ENCODE data around the gene SETX.
A peak's percentile ranks its signal among the peaks of the same experiment; 100 is the strongest.
"Not testable (repeated sequence)": the region's sequence is repeated elsewhere in the genome, so short reads cannot be mapped to it uniquely, and the experiment has no call there.

The SETX gene

GRCh38 chr9:132287256-132287760 lies 67.5 kb downstream of the SETX start:
- DNase-seq (ENCODE audit: low read depth) = no peak

- no peak for DNase-seq (ENCODE audit: low read depth)
These were observed 70.9 kb downstream of the SETX start for GRCh38 chr9:132283863-132284262.

- no peak for DNase-seq (ENCODE audit: low read depth)
These were observed 71.6 kb downstream of the SETX start for GRCh38 chr9:132283165-132283564.

- no peak for DNase-seq (ENCODE audit: low read depth)
These were observed 79.9 kb downstream of the SETX start for GRCh38 chr9:132274861-132275260.

- DNase-seq (ENCODE audit: low read depth) = not testable (repeated sequence)
These were observed 84.9 kb downstream of the SETX start for GRCh38 chr9:132269704-132270516.

- peak; percentile 41 for DNase-seq (ENCODE audit: low read depth)
These were observed 85.9 kb downstream of the SETX start for GRCh38 chr9:132268725-132269352.

GRCh38 chr9:132267660-132268059 lies 87.1 kb downstream of the SETX start:
- no peak for DNase-seq (ENCODE audit: low read depth)

GRCh38 chr9:132266017-132266416 lies 88.8 kb downstream of the SETX start:
- DNase-seq (ENCODE audit: low read depth) = no peak

- no peak for DNase-seq (ENCODE audit: low read depth)
These were observed 93.9 kb downstream of the SETX start for GRCh38 chr9:132260846-132261245.

- no peak for DNase-seq (ENCODE audit: low read depth)
These were observed 104.2 kb downstream of the SETX start for GRCh38 chr9:132250324-132251262.

GRCh38 chr9:132249690-132250089 lies 105.1 kb downstream of the SETX start:
- DNase-seq (ENCODE audit: low read depth) = no peak

- DNase-seq (ENCODE audit: low read depth) = no peak
These were observed 105.7 kb downstream of the SETX start for GRCh38 chr9:132249123-132249522.

GRCh38 chr9:132247942-132248341 lies 106.8 kb downstream of the SETX start:
- DNase-seq (ENCODE audit: low read depth) = no peak

GRCh38 chr9:132245465-132245864 lies 109.3 kb downstream of the SETX start:
- DNase-seq (ENCODE audit: low read depth) = no peak

GRCh38 chr9:132244582-132245455 lies 110.0 kb downstream of the SETX start:
- no peak for DNase-seq (ENCODE audit: low read depth)

GRCh38 chr9:132243156-132244074 lies 111.4 kb downstream of the SETX start:
- DNase-seq (ENCODE audit: low read depth) = no peak

GRCh38 chr9:132242621-132243155 lies 112.1 kb downstream of the SETX start:
- no peak for DNase-seq (ENCODE audit: low read depth)

- DNase-seq (ENCODE audit: low read depth) = peak; percentile 33
These were observed 112.8 kb downstream of the SETX start for GRCh38 chr9:132241840-132242620.

- no peak for DNase-seq (ENCODE audit: low read depth)
These were observed 113.3 kb downstream of the SETX start for GRCh38 chr9:132241483-132241839.
